Measurements from ENCODE around the gene ZSWIM4. TPM values are rescaled to one million over a fixed set of nuclear protein-coding genes. Genes with fewer than 3 reads are reported as not detected.

Gene ZSWIM4
- total and polyA plus RNA-seq, 7 donors: 0.60 to 4.4 (median 3.2) TPM

DNA sequence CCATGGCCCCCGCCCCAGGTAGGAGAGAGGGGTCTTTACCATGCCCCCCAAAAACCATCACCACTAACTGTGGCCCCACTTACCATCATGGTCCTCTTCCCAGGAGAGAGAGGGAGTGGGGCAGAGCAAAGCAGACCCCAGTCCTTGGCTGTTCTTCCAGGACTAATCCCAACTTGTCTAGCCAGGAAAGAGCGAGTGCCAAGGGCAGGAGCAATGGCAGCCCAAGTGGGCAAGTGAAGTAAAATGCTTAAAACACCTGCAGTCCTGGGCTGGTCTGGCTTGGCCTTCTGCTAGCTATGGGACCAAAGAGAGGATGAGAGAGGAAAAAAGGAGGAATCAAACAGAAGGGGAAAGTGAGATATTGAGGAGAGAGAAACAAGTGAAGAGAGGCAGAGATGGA lies 17.9 kb downstream of the ZSWIM4 start:
- TF ChIP-seq, protein P1, sequence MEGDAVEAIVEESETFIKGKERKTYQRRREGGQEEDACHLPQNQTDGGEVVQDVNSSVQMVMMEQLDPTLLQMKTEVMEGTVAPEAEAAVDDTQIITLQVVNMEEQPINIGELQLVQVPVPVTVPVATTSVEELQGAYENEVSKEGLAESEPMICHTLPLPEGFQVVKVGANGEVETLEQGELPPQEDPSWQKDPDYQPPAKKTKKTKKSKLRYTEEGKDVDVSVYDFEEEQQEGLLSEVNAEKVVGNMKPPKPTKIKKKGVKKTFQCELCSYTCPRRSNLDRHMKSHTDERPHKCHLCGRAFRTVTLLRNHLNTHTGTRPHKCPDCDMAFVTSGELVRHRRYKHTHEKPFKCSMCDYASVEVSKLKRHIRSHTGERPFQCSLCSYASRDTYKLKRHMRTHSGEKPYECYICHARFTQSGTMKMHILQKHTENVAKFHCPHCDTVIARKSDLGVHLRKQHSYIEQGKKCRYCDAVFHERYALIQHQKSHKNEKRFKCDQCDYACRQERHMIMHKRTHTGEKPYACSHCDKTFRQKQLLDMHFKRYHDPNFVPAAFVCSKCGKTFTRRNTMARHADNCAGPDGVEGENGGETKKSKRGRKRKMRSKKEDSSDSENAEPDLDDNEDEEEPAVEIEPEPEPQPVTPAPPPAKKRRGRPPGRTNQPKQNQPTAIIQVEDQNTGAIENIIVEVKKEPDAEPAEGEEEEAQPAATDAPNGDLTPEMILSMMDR (IDR thresholded peaks at IDR 0.05): no peak
- TF ChIP-seq POLR2AphosphoS5 (IDR thresholded peaks at IDR 0.05): no peak
- TF ChIP-seq POLR2A (IDR thresholded peaks at IDR 0.05): no peak
- TF ChIP-seq EP300 (IDR thresholded peaks at IDR 0.05): no peak
- Histone ChIP-seq H3K9me3 (no peaks in the 10 kb centered on the region), H3K27me3 (no peaks in the 10 kb centered on the region), H3K27ac (no peak overlapping the region), H3K36me3 (peaks cover 0 to 16% (median 8%) of the 10 kb centered on the region in 4 donors), H3K4me1 (peaks cover 0 to 6% (median 0%) of the 10 kb centered on the region in 4 donors), H3K4me3 (no peak overlapping the region)
- DNase-seq: no peak
- 96 to 98% methylated on average over 2 of the region's 2 CpGs for WGBS, 2 donors
- intact Hi-C loops (cut with DNase I): no loop called here

DNA sequence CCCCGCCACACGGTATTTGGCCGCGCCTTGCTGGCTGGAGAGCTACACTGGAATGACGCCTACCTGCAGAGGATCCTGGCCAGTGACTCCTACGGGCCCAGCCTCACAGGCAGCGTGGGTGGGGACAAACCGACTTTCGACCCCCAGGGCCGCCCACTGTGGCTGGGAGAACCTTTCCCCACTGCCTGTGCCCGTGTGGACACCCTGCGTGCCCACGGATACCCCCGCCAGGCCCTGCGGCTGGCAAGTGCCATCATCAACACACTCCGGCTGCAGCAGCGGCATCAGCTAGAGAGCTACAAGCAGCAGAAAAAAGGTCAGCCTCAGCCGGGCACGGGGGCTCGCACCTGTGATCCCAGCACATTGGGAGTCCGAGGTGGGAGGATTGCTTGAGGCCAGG lies 19.3 kb downstream of the ZSWIM4 start:
- 89 to 92% methylated on average over 21 of the region's 21 CpGs for WGBS, 2 donors
- Histone ChIP-seq H3K27me3 (no peaks in the 10 kb centered on the region), H3K4me3 (no peak overlapping the region), H3K27ac (no peak overlapping the region), H3K4me1 (peaks cover 0 to 6% (median 0%) of the 10 kb centered on the region in 4 donors), H3K9me3 (no peaks in the 10 kb centered on the region), H3K36me3 (peaks cover 0 to 7% (median 5%) of the 10 kb centered on the region in 4 donors)
- no peak for DNase-seq
- no peak for TF ChIP-seq POLR2A (IDR thresholded peaks at IDR 0.05)
- TF ChIP-seq EP300 (IDR thresholded peaks at IDR 0.05): no peak
- TF ChIP-seq POLR2AphosphoS5 (IDR thresholded peaks at IDR 0.05): no peak
- TF ChIP-seq, protein P1 (IDR thresholded peaks at IDR 0.05): no peak
- intact Hi-C loops (cut with DNase I): no loop called here

DNA sequence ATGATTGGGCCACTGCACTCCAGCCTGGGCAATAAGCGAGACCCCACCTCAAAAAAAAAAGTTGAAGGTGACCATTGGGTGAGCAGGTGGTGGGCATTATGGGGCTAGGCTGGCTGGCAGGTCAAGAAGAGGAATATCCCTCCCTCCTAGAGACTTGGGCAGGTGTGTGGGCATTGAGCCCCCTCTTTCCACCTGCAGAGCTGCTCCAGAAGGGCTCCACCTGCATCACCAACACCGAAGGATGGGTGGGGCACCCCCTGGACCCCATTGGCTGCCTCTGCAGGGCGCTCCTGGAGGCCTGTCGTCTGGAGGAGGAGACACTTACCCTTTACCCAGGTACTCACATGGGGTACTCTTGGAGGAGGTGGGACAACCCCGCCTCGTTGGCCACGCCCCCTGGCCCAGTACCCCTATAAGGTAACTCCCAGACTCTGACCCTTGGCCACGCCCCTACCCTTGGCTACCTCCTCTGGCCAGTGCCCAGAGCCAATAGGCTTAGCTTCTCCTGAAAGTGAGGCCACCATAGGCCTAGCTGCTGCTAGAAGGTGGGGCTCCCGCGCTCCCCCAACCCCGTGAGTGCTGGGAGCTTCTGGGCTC lies 21.9 kb downstream of the ZSWIM4 start:
- Histone ChIP-seq H3K9me3 (no peaks in the 10 kb centered on the region), H3K4me1 (peaks cover 0 to 7% (median 0%) of the 10 kb centered on the region in 4 donors), H3K4me3 (no peak overlapping the region), H3K36me3 (peaks cover 0 to 7% (median 4%) of the 10 kb centered on the region in 4 donors), H3K27ac (no peak overlapping the region), H3K27me3 (no peaks in the 10 kb centered on the region)
- TF ChIP-seq EP300 (IDR thresholded peaks at IDR 0.05) (no peak), POLR2A (IDR thresholded peaks at IDR 0.05) (no peak), POLR2AphosphoS5 (IDR thresholded peaks at IDR 0.05) (no peak)
- TF ChIP-seq, protein P1 (IDR thresholded peaks at IDR 0.05): no peak
- intact Hi-C loops (cut with DNase I): no loop called here
- WGBS, 2 donors: 26 to 62% methylated on average over 11 of the region's 11 CpGs
- no peak for DNase-seq

DNA sequence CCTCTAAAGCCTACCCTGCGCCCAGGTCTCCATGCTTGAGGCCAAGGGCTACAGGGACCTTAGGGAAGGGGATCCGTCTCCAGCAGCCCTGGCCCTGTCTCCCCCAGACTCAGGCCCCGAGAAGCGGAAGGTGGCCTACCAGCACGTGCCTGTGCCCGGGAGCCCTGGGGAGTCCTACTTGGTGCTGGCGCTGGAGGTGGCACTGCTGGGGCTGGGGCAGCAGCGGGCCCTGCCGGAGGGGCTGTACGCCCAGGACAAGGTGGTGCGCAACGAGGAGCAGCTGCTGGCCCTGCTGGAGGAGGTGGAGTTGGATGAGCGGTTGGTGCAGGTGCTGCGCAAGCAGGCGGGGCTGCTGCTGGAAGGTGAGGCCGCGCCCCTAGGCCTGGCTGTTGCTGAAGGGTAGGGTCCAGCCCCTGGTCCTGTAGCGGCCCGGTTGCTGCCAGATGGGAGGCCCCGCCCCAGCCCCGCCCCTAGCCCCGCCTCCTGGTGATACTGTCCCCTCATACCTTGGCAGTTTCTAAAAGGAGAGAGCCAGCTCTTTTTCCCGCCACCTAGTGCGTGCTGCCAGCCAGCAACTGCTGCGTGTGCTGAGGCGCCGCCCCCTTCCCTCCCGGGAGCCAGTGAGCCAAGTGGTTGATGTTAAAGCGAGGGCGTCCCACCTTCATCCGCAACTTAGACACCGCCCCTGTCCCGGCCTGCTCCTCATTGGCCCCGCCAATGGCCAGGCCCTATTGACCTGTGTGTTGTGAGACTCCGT lies 22.6 kb downstream of the ZSWIM4 start:
- Histone ChIP-seq H3K27me3 (no peaks in the 10 kb centered on the region), H3K9me3 (no peaks in the 10 kb centered on the region), H3K36me3 (peaks cover 0 to 5% (median 3%) of the 10 kb centered on the region in 4 donors), H3K4me3 (no peak overlapping the region), H3K27ac (no peak overlapping the region), H3K4me1 (peaks cover 0 to 14% (median 2%) of the 10 kb centered on the region in 4 donors)
- TF ChIP-seq, protein P1 (IDR thresholded peaks at IDR 0.05): no peak
- TF ChIP-seq EP300 (IDR thresholded peaks at IDR 0.05): no peak
- TF ChIP-seq POLR2AphosphoS5 (IDR thresholded peaks at IDR 0.05): no peak
- TF ChIP-seq POLR2A (IDR thresholded peaks at IDR 0.05): no peak
- no peak for DNase-seq
- 15 to 56% methylated on average over 35 of the region's 35 CpGs for WGBS, 2 donors
- intact Hi-C loops (cut with DNase I): no loop called here
